Trophoblast cell (in vitro differentiated cells and primary cell): ENCODE data around the gene SART1.

ENCODE experiments used
- DNase-seq, 2 donors: peaks; one replicate each; pipeline ENCODE4 v3.0.0-alpha.2; 2016
- H2AFZ ChIP-seq: 2 replicates; pipeline ENCODE4 v1.6.1; 2013; ENCODE audit warnings: low read length, moderate library complexity, mild to moderate bottlenecking; ENCODE audit not compliant: insufficient read depth, poor library complexity
- H2AK5ac ChIP-seq: 2 replicates; pipeline ENCODE4 v1.6.1; 2013; ENCODE audit warnings: mild to moderate bottlenecking, low read length
- H2BK120ac ChIP-seq: 2 replicates; pipeline ENCODE4 v1.6.1; 2013; ENCODE audit warnings: low read length, mild to moderate bottlenecking, moderate library complexity; ENCODE audit not compliant: insufficient read depth, poor library complexity
- H2BK12ac ChIP-seq: 2 replicates; pipeline ENCODE4 v1.6.1; 2013; ENCODE audit warnings: mild to moderate bottlenecking, low read length, moderate library complexity
- H2BK5ac ChIP-seq: 2 replicates; pipeline ENCODE4 v1.6.1; 2013; ENCODE audit warnings: low read length, low read depth, moderate library complexity, mild to moderate bottlenecking; ENCODE audit not compliant: poor library complexity
- H3K14ac ChIP-seq: 2 replicates; pipeline ENCODE4 v1.6.1; 2013; ENCODE audit warnings: mild to moderate bottlenecking, low read length
- H3K18ac ChIP-seq: 2 replicates; pipeline ENCODE4 v1.6.1; 2013; ENCODE audit warnings: mild to moderate bottlenecking, low read length
- H3K23ac ChIP-seq: 2 replicates; pipeline ENCODE4 v1.6.1; 2013; ENCODE audit warnings: low read length
- H3K27ac ChIP-seq: 2 replicates; pipeline ENCODE4 v1.5.1; 2013; ENCODE audit warnings: low read depth, mild to moderate bottlenecking, inconsistent platforms, low read length, moderate library complexity
- H3K27me3 ChIP-seq: 2 replicates; pipeline ENCODE4 v1.6.1; 2013; ENCODE audit warnings: inconsistent platforms, mild to moderate bottlenecking, low read length, moderate library complexity; ENCODE audit not compliant: insufficient read depth
- H3K36me3 ChIP-seq, 2 experiments: 1 replicate in 1 of 2; 2 replicates in 1 of 2; pipeline ENCODE4 v1.6.1; 2013; ENCODE audit warnings: low read length in 2 of 2, mild to moderate bottlenecking in 2 of 2, moderate library complexity in 1 of 2; ENCODE audit not compliant: insufficient read depth in 2 of 2, control insufficient read depth in 1 of 2
- H3K4ac ChIP-seq: 2 replicates; pipeline ENCODE4 v1.6.1; 2013; ENCODE audit warnings: low read depth, mild to moderate bottlenecking, low read length, moderate library complexity
- H3K4me1 ChIP-seq, 2 experiments: 1 replicate in 1 of 2; 2 replicates in 1 of 2; pipeline ENCODE4 v1.6.1; 2013; ENCODE audit warnings: low read length in 2 of 2, mild to moderate bottlenecking in 2 of 2, moderate library complexity in 1 of 2; ENCODE audit not compliant: insufficient read depth in 2 of 2, control insufficient read depth in 1 of 2
- H3K4me2 ChIP-seq: 2 replicates; pipeline ENCODE4 v1.6.1; 2013; ENCODE audit warnings: inconsistent platforms, mild to moderate bottlenecking, low read length, moderate library complexity
- H3K4me3 ChIP-seq: 2 replicates; pipeline ENCODE4 v1.5.1; 2013; ENCODE audit warnings: mild to moderate bottlenecking, low read depth, low read length, inconsistent platforms
- H3K79me1 ChIP-seq: one replicate; pipeline ENCODE4 v1.6.1; 2013; ENCODE audit warnings: low read length
- H3K79me2 ChIP-seq: 2 replicates; pipeline ENCODE4 v1.6.1; 2013; ENCODE audit warnings: low read length, mild to moderate bottlenecking; ENCODE audit not compliant: control insufficient read depth, insufficient read depth, poor library complexity
- H3K9ac ChIP-seq: 2 replicates; pipeline ENCODE4 v1.6.1; 2013; ENCODE audit warnings: mild to moderate bottlenecking, low read length
- H3K9me3 ChIP-seq: 2 replicates; pipeline ENCODE4 v1.6.1; 2013; ENCODE audit warnings: low read depth, mild to moderate bottlenecking, control low read depth, inconsistent platforms, low read length; ENCODE audit not compliant: insufficient read depth
- H4K12ac ChIP-seq: 2 replicates; pipeline ENCODE4 v1.6.1; 2013; ENCODE audit warnings: low read depth, mild to moderate bottlenecking, low read length, moderate library complexity
- H4K8ac ChIP-seq: 2 replicates; pipeline ENCODE4 v1.6.1; 2013; ENCODE audit warnings: low read depth, mild to moderate bottlenecking, low read length, moderate library complexity
- H4K91ac ChIP-seq: one replicate; pipeline ENCODE4 v1.6.1; 2013; ENCODE audit warnings: low read depth, mild to moderate bottlenecking, low read length, moderate library complexity
- WGBS: extraction: QIAGEN DNeasy Blood & Tissue Kit; methylation state at CpG from one replicate; pipeline ENCODE4 v1.1.7; 2013; ENCODE audit warnings: missing lambda C conversion rate; ENCODE audit not compliant: insufficient read length, insufficient coverage; ENCODE audit errors: extremely low coverage; 5-methylcytosine and 5-hydroxymethylcytosine counted together

The SART1 gene

DNA sequence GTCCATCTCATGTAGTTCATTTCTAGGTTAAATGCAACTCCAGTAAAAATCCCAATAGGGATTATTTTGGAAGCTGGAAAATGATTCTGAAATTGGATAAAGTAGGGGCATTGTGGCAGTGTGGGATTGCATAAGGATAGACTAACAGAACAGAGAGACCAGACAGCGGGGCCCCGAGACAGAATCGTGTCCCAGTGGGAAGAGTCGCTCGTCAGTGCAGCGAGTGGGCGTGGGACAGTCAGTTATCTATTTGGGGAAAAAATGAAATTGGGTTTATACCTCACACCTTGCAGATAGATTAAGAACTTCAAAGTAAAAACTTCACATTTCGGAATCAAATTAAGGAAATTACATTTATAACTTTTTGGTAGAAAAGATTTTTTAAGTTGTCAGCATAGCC, 10.6 kb downstream of the SART1 start:
- Histone ChIP-seq H3K14ac (no peak overlapping the region), H3K9me3 (no peaks in the 10 kb centered on the region), H2AFZ (no peak overlapping the region), H3K23ac (no peak overlapping the region), H3K27ac (no peak overlapping the region), H2AK5ac (no peak overlapping the region), H4K8ac (no peak overlapping the region), H3K4me1 (no peaks in the 10 kb centered on the region), H3K27me3 (no peaks in the 10 kb centered on the region), H3K4ac (no peak overlapping the region), H2BK120ac (no peak overlapping the region), H4K91ac (no peak overlapping the region), H3K4me3 (no peak overlapping the region), H3K9ac (no peak overlapping the region), H3K36me3 (peaks cover 51 to 59% of the 10 kb centered on the region in 2 experiments), H2BK12ac (no peak overlapping the region), H3K79me1 (no peaks in the 10 kb centered on the region), H3K18ac (no peak overlapping the region), H2BK5ac (no peak overlapping the region), H3K79me2 (no peaks in the 10 kb centered on the region), H3K4me2 (no peak overlapping the region), H4K12ac (no peak overlapping the region)
- DNase-seq = no peak
- no CpG with 5 or more reads among the region's 8 CpGs for whole genome bisulfite sequencing

DNA sequence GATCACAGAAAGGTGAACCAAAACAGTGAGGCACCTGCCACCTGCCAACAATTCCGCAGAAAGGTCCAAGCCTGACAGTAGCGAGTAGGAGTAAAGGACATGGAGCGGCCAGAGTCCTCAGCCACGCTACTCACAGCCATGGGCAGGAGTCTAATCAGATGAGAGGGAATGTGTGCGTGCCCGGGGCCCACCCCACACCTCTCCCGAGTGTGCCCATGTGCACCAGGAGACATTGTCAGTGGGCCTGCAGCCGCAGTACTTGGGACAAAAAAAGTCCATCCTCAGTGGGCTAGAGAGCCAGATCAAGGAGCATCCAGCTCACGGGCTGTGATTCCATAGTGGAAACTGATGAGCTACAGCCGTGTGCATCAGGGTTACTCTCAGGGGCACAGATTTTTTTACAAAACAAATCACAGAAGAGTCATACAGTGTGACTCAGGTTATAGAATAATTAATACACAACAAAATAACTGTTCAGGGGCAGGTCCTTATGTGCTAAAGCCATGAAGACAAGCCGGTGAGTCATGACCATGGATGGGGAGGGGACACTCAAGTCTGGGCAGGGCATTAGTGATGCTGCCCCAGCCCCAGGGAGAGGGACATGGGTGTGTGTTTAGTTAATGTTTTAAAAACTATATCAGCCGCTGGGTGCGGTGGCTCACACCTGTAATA, 12.0 kb downstream of the SART1 start:
- no CpG with 5 or more reads among the region's 13 CpGs for WGBS
- H3K4ac ChIP-seq = no peak overlapping the region
- H4K91ac ChIP-seq = no peak overlapping the region
- H2AK5ac ChIP-seq = no peak overlapping the region
- H3K79me2 ChIP-seq = no peaks in the 10 kb centered on the region
- no peak overlapping the region for H2BK12ac ChIP-seq
- no peaks in the 10 kb centered on the region for H3K27me3 ChIP-seq
- no peak overlapping the region for H3K4me2 ChIP-seq
- no peak overlapping the region for H4K8ac ChIP-seq
- H4K12ac ChIP-seq = no peak overlapping the region
- H3K9me3 ChIP-seq = no peaks in the 10 kb centered on the region
- H3K4me3 ChIP-seq = no peak overlapping the region
- H3K4me1 ChIP-seq = no peaks in the 10 kb centered on the region
- H3K79me1 ChIP-seq = no peaks in the 10 kb centered on the region
- no peak overlapping the region for H3K9ac ChIP-seq
- H3K27ac ChIP-seq = no peak overlapping the region
- H3K36me3 ChIP-seq = peaks cover 54 to 59% of the 10 kb centered on the region in 2 experiments
- no peak overlapping the region for H3K18ac ChIP-seq
- no peak overlapping the region for H2BK120ac ChIP-seq
- H3K14ac ChIP-seq = no peak overlapping the region
- H2BK5ac ChIP-seq = no peak overlapping the region
- no peak for DNase-seq
- H3K23ac ChIP-seq = no peak overlapping the region
- no peak overlapping the region for H2AFZ ChIP-seq

DNA sequence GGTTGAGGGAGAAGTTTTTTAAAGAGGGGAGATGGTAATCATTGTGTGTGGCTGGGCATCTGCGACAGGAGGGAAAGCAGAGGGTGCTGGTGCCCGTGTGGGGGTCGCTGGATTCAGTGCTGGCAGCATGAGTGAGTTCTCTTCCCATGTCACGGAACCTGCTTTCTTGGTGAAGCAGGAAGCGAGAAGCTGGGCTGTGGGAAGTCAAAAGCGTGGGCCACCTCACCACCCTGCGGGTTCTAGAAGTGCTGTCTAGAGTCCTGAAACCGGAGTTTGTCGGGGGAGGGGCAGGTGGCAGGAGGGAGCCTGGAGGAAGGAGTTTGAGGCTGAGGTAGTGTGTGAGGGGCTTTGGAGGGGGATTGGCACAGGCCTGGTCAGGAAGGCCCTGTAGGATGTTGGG, 14.2 kb downstream of the SART1 start:
- H3K4me1 ChIP-seq = no peaks in the 10 kb centered on the region
- H3K79me1 ChIP-seq = no peaks in the 10 kb centered on the region
- no peak overlapping the region for H3K9ac ChIP-seq
- no peak overlapping the region for H2BK12ac ChIP-seq
- no peak overlapping the region for H2AK5ac ChIP-seq
- H3K23ac ChIP-seq = no peak overlapping the region
- no peaks in the 10 kb centered on the region for H3K27me3 ChIP-seq
- no peak overlapping the region for H3K18ac ChIP-seq
- no peak overlapping the region for H4K12ac ChIP-seq
- no peak overlapping the region for H2AFZ ChIP-seq
- H2BK120ac ChIP-seq = no peak overlapping the region
- no CpG with 5 or more reads among the region's 9 CpGs for WGBS
- H3K4me2 ChIP-seq = no peak overlapping the region
- DNase-seq = no peak
- no peak overlapping the region for H3K14ac ChIP-seq
- no peak overlapping the region for H3K27ac ChIP-seq
- no peak overlapping the region for H3K4ac ChIP-seq
- H3K4me3 ChIP-seq = no peak overlapping the region
- peaks cover 56 to 57% of the 10 kb centered on the region in 2 experiments for H3K36me3 ChIP-seq
- H3K9me3 ChIP-seq = no peaks in the 10 kb centered on the region
- H4K8ac ChIP-seq = no peak overlapping the region
- H2BK5ac ChIP-seq = no peak overlapping the region
- no peaks in the 10 kb centered on the region for H3K79me2 ChIP-seq
- no peak overlapping the region for H4K91ac ChIP-seq

DNA sequence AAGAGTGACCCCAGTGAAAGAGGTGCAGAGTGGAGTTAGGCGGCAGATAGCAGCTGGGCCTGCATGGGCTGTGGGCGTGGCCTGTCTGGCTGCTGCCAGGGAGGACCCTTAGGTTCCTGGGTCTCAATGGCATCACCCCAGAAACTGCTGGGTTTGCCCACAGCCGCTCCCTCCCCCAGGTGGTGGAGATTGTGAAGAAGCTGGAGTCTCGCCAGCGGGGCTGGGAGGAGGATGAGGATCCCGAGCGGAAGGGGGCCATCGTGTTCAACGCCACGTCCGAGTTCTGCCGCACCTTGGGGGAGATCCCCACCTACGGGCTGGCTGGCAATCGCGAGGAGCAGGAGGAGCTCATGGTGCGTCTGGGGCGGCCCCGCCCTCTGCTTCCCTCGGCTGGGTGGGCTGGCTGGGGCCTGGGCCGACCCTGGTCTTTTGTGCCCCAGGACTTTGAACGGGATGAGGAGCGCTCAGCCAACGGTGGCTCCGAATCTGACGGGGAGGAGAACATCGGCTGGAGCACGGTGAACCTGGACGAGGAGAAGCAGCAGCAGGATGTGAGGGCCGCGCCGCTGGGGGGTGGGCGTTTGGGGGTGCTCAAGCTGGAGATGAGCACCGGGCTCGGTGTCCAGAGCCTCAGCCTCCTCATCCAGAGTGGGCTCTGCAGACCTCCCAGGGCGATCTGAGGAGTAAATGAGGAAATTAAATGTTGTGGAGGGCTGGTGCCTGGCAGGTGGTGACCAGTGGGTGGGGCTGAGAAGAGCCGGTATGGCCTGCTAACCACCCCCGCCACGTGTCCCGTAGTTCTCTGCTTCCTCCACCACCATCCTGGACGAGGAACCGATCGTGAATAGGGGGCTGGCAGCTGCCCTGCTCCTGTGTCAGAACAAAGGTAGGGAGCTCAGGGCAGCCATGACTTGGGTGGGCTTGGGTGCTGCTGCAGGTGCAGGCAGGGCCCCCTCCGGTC, 15.0 kb downstream of the SART1 start:
- Histone ChIP-seq H3K79me2 (no peaks in the 10 kb centered on the region), H3K18ac (no peak overlapping the region), H3K79me1 (no peaks in the 10 kb centered on the region), H3K27ac (no peak overlapping the region), H3K36me3 (peaks cover 56 to 57% of the 10 kb centered on the region in 2 experiments), H3K9ac (no peak overlapping the region), H3K4me3 (no peak overlapping the region), H3K14ac (no peak overlapping the region), H2AFZ (no peak overlapping the region), H2BK12ac (no peak overlapping the region), H4K8ac (no peak overlapping the region), H3K27me3 (no peaks in the 10 kb centered on the region), H2BK5ac (no peak overlapping the region), H2BK120ac (no peak overlapping the region), H3K4me1 (no peaks in the 10 kb centered on the region), H3K4me2 (no peak overlapping the region), H4K12ac (no peak overlapping the region), H3K4ac (no peak overlapping the region), H2AK5ac (no peak overlapping the region), H3K9me3 (no peaks in the 10 kb centered on the region), H3K23ac (no peak overlapping the region), H4K91ac (no peak overlapping the region)
- no CpG with 5 or more reads among the region's 43 CpGs for WGBS
- DNase-seq = no peak
